SK-N-SH (cell line): Measurements from ENCODE around the gene SIGLEC1.

ENCODE experiments used
- CHD2 ChIP-seq: fragments of 150-350 bp; IDR thresholded peaks from 2 replicates; pipeline ENCODE4 v1.6.1; 2018; ENCODE audit warnings: low read length; ENCODE audit not compliant: partially characterized antibody
- FOSL2 ChIP-seq: IDR thresholded peaks from 2 replicates; pipeline ENCODE4 v1.4.0; 2012; ENCODE audit warnings: low read depth, mild to moderate bottlenecking, moderate library complexity, borderline replicate concordance
- POLR2AphosphoS5 ChIP-seq: IDR thresholded peaks from 2 replicates; pipeline ENCODE4 v1.6.1; 2012; ENCODE audit warnings: low read depth, low read length
- RCOR1 ChIP-seq: fragments of 150-350 bp; IDR thresholded peaks from 2 replicates; pipeline ENCODE4 v1.6.1; 2017; ENCODE audit warnings: antibody characterized with exemption, low read length
- TAF1 ChIP-seq: IDR thresholded peaks from 2 replicates; pipeline ENCODE4 v1.6.1; 2012; ENCODE audit warnings: low read depth, mild to moderate bottlenecking, low read length, moderate library complexity, borderline replicate concordance
- YY1 ChIP-seq: IDR thresholded peaks from 2 replicates; pipeline ENCODE4 v1.4.0; 2012; ENCODE audit warnings: low read depth, mild to moderate bottlenecking
- TF ChIP-seq, protein P1 (sequence below): fragments of 200-600 bp; sonication (generic); IDR thresholded peaks from 2 replicates; pipeline ENCODE4 v1.6.1; 2017; ENCODE audit warnings: antibody characterized with exemption, mild to moderate bottlenecking, moderate library complexity
- TF ChIP-seq, protein P2 (sequence below): fragments of 150-350 bp; IDR thresholded peaks from 2 replicates; pipeline ENCODE4 v1.6.1; 2017; ENCODE audit warnings: antibody characterized with exemption, low read length, low read depth, borderline replicate concordance

DNA sequence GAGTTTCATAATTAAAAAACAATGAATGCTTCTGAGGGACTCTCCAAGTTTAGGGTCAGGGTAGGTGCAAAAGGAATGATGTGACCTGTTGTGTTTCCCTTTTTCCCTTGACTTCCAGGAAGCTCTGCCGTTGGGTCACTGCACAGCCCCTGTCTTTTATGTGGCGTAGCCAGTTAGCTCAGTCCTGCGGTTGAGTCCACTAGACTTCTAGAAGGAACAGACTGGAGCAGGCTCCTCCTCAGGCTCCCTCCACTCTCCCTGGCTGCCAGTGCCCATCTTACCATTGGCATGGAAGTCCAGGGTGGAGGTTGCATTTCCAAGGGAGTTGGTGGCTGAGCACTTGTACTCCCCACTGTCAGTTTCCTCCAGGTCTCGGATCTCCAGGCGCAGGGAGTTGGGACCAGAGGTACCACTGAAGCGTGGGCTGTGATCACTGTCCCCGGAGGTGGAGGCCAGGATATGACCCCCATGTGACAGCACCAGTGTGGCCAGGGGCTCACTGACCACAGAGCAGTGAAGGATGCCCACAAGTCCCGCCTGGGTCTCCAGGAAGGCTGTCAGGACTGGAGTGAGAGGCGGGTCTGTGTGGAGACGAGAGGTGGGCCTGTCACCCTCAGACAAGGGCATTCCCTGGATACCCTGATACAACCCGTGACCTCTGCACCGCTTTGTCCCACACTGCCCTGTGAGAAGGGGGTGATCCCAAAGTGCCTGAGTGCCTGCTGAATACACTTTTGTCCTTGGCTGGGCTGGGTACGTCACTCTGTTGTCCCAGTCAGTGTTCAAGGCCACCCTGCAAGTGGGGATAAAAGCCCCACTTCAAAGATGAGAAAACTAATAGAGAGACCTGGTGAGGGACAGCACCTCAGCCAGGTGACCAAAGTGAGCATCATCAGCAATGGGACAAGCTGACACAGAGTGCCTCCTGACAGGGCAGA is 11.1 kb downstream of the SIGLEC1 start:
- no peak for TF ChIP-seq CHD2
- no peak for TF ChIP-seq FOSL2
- TF ChIP-seq YY1: no peak
- no peak for TF ChIP-seq POLR2AphosphoS5
- TF ChIP-seq, protein P1, sequence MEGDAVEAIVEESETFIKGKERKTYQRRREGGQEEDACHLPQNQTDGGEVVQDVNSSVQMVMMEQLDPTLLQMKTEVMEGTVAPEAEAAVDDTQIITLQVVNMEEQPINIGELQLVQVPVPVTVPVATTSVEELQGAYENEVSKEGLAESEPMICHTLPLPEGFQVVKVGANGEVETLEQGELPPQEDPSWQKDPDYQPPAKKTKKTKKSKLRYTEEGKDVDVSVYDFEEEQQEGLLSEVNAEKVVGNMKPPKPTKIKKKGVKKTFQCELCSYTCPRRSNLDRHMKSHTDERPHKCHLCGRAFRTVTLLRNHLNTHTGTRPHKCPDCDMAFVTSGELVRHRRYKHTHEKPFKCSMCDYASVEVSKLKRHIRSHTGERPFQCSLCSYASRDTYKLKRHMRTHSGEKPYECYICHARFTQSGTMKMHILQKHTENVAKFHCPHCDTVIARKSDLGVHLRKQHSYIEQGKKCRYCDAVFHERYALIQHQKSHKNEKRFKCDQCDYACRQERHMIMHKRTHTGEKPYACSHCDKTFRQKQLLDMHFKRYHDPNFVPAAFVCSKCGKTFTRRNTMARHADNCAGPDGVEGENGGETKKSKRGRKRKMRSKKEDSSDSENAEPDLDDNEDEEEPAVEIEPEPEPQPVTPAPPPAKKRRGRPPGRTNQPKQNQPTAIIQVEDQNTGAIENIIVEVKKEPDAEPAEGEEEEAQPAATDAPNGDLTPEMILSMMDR: no peak
- TF ChIP-seq RCOR1: no peak
- TF ChIP-seq, protein P2, sequence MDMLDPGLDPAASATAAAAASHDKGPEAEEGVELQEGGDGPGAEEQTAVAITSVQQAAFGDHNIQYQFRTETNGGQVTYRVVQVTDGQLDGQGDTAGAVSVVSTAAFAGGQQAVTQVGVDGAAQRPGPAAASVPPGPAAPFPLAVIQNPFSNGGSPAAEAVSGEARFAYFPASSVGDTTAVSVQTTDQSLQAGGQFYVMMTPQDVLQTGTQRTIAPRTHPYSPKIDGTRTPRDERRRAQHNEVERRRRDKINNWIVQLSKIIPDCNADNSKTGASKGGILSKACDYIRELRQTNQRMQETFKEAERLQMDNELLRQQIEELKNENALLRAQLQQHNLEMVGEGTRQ: no peak
- TF ChIP-seq TAF1: no peak
